Activated B cell treated with CpG ODN at 0.5 μM for 24 hours (primary cell): ENCODE data around the gene PREP. TPM values are rescaled to one million over a fixed set of nuclear protein-coding genes. Genes with fewer than 3 reads are reported as not detected.
"Not testable (repeated sequence)": the region's sequence is repeated elsewhere in the genome, so short reads cannot be mapped to it uniquely, and the experiment has no call there.

Experiments used
- ATAC-seq: fragments of 200-7000 bp; cut with Tn5 transposase; one replicate; pipeline ENCODE4 v1.10.0; 2021; ENCODE audit warnings: low read depth, mild to moderate bottlenecking, moderate library complexity
- CTCF ChIA-PET: fragments of 350-600 bp; sonication (Branson Sonifier 250); formaldehyde crosslinking; loops from one replicate; lab custom pipeline; 2021; ENCODE audit warnings: antibody characterized with exemption; lab: Charles Lee
- POLR2A ChIA-PET: fragments of 350-600 bp; sonication (Branson Sonifier 250); formaldehyde crosslinking; loops from one replicate; lab custom pipeline; 2021; ENCODE audit warnings: antibody characterized with exemption; lab: Charles Lee
- DNase-seq: peaks from one replicate; pipeline ENCODE4 v3.0.0; 2022
- H3K27ac Mint-ChIP-seq: one replicate; pipeline ENCODE4 v1.8.0; 2020; ENCODE audit warnings: mixed read lengths
- H3K27me3 Mint-ChIP-seq: one replicate; pipeline ENCODE4 v1.8.0; 2021; ENCODE audit warnings: mixed read lengths
- H3K36me3 Mint-ChIP-seq: one replicate; pipeline ENCODE4 v1.8.0; 2021; ENCODE audit warnings: low read depth, mixed read lengths
- H3K4me1 Mint-ChIP-seq: one replicate; pipeline ENCODE4 v1.8.0; 2021; ENCODE audit warnings: mixed read lengths
- H3K4me3 Mint-ChIP-seq: one replicate; pipeline ENCODE4 v1.8.0; 2020; ENCODE audit warnings: mild to moderate bottlenecking, mixed read lengths
- H3K9me3 Mint-ChIP-seq: one replicate; pipeline ENCODE4 v1.8.0; 2020; ENCODE audit warnings: mixed read lengths
- intact Hi-C: fragments of 100-400 bp; cut with micrococcal nuclease; formaldehyde crosslinking; loops from one replicate; pipeline ENCODE4 v1.15.1; 2024
- total RNA-seq: library from RNA; stranded (reverse); gene quantifications from 2 replicates; pipeline ENCODE4 v1.2.3, GENCODE V29; 2022
- TF ChIP-seq, protein P1 (sequence below): fragments of 200-600 bp; IDR thresholded peaks from one replicate; pipeline ENCODE4 v1.8.0; 2022; ENCODE audit warnings: antibody characterized with exemption, mild to moderate bottlenecking

PREP gene
- total RNA-seq, 1 donor from 2014 or later, result 31.1 TPM

DNA sequence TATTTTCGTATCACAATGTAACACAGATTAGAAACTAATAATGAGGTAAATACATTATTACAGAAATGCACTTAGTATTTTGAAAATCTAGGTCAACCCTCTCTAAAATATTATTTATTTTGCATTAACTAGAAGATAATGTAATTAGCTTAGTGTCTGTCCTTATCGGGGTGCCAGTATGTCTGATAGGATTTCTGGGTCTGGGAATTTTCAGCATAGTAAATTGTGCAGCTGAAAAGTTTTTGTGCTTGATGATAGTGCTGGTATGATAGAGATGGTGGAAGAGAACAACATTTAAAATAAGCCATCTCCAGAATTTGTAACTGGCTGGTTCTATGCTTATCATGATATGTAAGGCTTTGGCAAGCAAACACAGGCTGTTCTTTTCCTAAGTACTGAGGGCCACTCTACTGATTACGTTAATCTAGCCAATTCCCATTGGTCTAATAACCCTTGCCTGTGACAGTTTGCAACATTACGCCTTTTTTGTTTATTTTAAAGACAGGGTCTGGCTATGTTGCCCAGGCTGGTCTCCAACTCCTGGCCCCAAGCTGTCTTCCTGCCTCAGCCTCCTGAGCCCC, 50.8 kb downstream of the PREP start:
- Mint-ChIP-seq H3K4me3 (no peak overlapping the region), H3K4me1 (no peaks in the 10 kb centered on the region), H3K27me3 (no peaks in the 10 kb centered on the region), H3K27ac (no peak overlapping the region), H3K36me3 (peaks cover 70% of the 10 kb centered on the region), H3K9me3 (peaks cover 8% of the 10 kb centered on the region)
- ChIA-PET CTCF (no interaction called here), POLR2A (no interaction called here)
- no peak for ATAC-seq
- intact Hi-C loops, result no loop called here
- no peak for DNase-seq
- TF ChIP-seq, protein P1, sequence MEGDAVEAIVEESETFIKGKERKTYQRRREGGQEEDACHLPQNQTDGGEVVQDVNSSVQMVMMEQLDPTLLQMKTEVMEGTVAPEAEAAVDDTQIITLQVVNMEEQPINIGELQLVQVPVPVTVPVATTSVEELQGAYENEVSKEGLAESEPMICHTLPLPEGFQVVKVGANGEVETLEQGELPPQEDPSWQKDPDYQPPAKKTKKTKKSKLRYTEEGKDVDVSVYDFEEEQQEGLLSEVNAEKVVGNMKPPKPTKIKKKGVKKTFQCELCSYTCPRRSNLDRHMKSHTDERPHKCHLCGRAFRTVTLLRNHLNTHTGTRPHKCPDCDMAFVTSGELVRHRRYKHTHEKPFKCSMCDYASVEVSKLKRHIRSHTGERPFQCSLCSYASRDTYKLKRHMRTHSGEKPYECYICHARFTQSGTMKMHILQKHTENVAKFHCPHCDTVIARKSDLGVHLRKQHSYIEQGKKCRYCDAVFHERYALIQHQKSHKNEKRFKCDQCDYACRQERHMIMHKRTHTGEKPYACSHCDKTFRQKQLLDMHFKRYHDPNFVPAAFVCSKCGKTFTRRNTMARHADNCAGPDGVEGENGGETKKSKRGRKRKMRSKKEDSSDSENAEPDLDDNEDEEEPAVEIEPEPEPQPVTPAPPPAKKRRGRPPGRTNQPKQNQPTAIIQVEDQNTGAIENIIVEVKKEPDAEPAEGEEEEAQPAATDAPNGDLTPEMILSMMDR, result no peak

DNA sequence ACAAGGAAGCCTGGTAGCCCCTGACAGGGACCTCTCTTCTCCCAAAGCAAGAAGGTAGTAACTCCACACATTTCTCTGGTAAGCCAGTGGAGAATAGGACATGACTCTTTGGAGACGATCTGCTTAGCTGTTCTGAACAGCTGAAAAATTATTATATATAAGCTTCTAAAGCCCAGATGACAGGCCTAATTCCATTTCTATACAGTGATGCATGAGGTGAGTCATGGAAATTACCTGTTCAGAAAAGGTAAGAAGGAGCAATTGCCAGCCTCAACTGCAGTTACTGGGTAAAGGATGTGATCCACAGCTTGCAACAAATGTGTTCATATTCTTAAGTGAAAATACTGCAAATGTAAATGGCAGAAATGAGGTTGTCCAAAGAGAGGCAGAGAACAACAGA, 54.0 kb downstream of the PREP start:
- ATAC-seq, result no peak
- Mint-ChIP-seq H3K4me3 (no peak overlapping the region), H3K4me1 (no peaks in the 10 kb centered on the region), H3K36me3 (peaks cover 71% of the 10 kb centered on the region), H3K27me3 (no peaks in the 10 kb centered on the region), H3K9me3 (no peaks in the 10 kb centered on the region), H3K27ac (no peak overlapping the region)
- intact Hi-C loops, result no loop called here
- CTCF ChIA-PET, result no interaction called here
- POLR2A ChIA-PET, result no interaction called here
- DNase-seq, result no peak
- TF ChIP-seq, protein P1, result no peak

DNA sequence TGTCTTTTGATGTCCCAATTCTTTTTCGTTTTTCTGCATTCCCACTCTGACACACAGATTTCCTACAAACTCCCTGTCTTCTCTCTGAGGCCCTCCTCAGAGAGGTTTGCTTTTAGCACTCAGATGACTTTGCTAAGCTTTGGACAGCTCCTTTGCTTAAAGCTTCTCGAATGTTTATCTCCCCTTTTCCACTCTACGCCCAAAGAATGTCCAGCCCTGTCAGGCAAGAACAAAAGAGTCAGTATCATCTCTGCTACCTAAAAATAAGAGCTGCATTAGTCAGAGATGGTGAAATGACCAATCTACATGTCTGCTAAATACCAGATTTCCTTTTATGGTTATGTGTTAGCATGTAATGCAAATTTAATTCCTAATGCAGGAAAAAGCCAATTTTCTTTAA, 56.8 kb downstream of the PREP start:
- Mint-ChIP-seq H3K4me3 (no peak overlapping the region), H3K4me1 (no peaks in the 10 kb centered on the region), H3K9me3 (no peaks in the 10 kb centered on the region), H3K27ac (no peak overlapping the region), H3K36me3 (peaks cover 72% of the 10 kb centered on the region), H3K27me3 (no peaks in the 10 kb centered on the region)
- no peak for DNase-seq
- ChIA-PET CTCF (no interaction called here), POLR2A (no interaction called here)
- intact Hi-C loops, result no loop called here
- no peak for ATAC-seq
- TF ChIP-seq, protein P1, result no peak

- no peaks in the 10 kb centered on the region for H3K4me1 Mint-ChIP-seq
- ChIA-PET CTCF (no interaction called here), POLR2A (no interaction called here)
- DNase-seq (no peak), ATAC-seq (no peak)
- TF ChIP-seq, protein P1, result no peak
- H3K9me3 Mint-ChIP-seq, result no peaks in the 10 kb centered on the region
- no peaks in the 10 kb centered on the region for H3K27me3 Mint-ChIP-seq
- peaks cover 69% of the 10 kb centered on the region for H3K36me3 Mint-ChIP-seq
- no peak overlapping the region for H3K27ac Mint-ChIP-seq
- intact Hi-C loops, result no loop called here
- no peak overlapping the region for H3K4me3 Mint-ChIP-seq
Observed at GRCh38 chr6:105345506-105345905, 57.4 kb downstream of the PREP start.

GRCh38 chr6:105344881-105345370, 58.0 kb downstream of the PREP start:
- Mint-ChIP-seq H3K36me3 (peaks cover 64% of the 10 kb centered on the region), H3K9me3 (no peaks in the 10 kb centered on the region), H3K27ac (no peak overlapping the region), H3K4me3 (no peak overlapping the region), H3K4me1 (no peaks in the 10 kb centered on the region), H3K27me3 (no peaks in the 10 kb centered on the region)
- TF ChIP-seq, protein P1, result no peak
- ATAC-seq (no peak), DNase-seq (no peak)
- intact Hi-C loops, result no loop called here
- CTCF ChIA-PET, result no interaction called here
- POLR2A ChIA-PET, result no interaction called here

- ATAC-seq, H3K27ac Mint-ChIP-seq, H3K9me3 Mint-ChIP-seq, CTCF ChIA-PET, intact Hi-C loops, DNase-seq, H3K4me1 Mint-ChIP-seq, H3K27me3 Mint-ChIP-seq, POLR2A ChIA-PET, H3K4me3 Mint-ChIP-seq: not testable (repeated sequence)
- peaks cover 72% of the 10 kb centered on the region for H3K36me3 Mint-ChIP-seq
Observed at GRCh38 chr6:105338350-105338983, 64.4 kb downstream of the PREP start.
